HG03521 (cell line): ENCODE results near the gene ING3.
"Not testable (repeated sequence)": the region's sequence is repeated elsewhere in the genome, so short reads cannot be mapped to it uniquely, and the experiment has no call there.

ENCODE experiments used
- ATAC-seq: cut with Tn5 transposase; IDR thresholded peaks from one replicate; pipeline ENCODE4 v1.9.1; 2021; ENCODE audit warnings: mild to moderate bottlenecking, moderate library complexity; ENCODE audit not compliant: unreplicated experiment

The ING3 gene

DNA sequence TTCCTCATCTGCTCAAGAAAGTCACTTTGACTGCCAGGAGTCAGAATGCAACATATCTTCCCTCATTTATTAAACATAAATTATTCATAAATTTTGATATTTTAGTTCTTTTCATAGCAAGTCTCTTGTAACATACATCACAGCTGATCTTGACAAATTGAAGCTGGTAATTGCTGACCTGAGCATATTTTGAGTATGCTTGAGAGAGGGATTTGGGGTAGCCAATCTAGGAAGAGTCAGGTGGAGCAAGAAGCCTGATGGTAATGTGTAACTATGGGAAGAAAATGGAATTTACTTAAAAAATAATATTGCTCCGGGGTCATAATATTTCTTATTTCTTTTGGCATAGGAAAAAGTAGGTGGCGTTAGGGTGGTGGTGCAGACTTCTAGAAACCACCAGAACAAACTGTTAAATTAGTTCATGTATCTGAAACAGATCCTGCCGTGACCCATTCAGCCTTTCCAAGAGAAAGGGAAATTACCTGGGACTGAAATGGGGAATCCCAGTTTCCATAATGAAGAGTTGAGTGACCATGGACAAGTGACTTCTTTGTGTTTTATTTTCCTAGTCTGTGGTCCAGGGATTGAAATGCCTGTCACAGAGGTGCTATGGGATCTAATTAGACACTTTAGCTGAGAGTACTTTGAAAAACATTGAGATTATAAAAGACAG is 50.8 kb downstream of the ING3 start:
- ATAC-seq = no peak

DNA sequence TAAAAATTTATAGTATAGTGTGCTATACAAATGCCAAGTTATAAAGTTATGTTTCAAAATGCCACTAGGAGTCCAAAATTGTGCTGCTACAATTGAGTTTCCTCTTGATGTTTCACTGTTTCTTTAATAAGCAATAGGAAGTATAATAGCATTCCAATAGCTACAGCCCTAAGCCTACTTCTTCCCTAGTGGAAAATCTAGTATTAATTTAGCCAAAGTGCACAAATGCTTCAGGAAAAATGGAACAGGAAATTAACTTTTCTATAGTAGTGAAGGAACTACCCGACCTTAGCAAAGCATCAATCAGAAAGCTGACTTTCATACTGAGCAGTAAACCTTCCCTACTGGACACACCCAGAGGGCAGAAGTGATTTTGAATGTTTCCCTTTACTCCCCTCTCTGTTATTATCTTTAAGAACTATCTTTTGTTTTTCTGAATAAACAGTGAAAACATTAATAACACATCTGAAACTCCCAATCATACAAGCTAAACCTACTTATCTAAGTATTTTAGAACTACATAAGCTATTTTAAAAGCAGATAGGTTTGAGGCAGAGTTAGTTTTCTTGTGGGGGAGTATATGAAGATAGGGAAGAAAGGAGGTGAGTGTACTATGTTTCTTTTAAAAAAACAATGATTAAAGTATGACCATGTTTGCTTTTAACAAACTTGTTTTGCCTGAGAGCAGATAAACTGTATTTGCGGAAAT is 51.6 kb downstream of the ING3 start:
- no peak for ATAC-seq

DNA sequence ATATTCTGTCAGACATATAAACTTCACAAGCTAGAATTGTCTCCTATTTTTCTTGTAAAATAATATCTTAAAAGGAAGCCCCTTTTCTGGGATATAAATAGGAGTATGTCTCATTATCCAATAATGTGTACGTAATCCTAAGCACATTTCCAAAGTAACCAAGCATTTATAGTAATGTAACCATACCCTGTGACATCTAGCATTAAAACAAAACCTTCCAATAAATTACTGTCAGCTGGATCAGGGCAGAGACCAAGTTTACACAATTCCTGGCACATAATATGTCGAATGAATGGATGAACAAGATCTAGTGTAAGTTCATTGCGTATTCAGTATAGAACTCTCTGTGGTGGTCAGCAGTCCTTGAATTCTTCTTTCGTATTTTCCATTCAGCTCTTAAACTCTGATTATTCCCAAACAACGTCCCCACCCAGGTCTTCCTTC is 52.2 kb downstream of the ING3 start:
- ATAC-seq = no peak

DNA sequence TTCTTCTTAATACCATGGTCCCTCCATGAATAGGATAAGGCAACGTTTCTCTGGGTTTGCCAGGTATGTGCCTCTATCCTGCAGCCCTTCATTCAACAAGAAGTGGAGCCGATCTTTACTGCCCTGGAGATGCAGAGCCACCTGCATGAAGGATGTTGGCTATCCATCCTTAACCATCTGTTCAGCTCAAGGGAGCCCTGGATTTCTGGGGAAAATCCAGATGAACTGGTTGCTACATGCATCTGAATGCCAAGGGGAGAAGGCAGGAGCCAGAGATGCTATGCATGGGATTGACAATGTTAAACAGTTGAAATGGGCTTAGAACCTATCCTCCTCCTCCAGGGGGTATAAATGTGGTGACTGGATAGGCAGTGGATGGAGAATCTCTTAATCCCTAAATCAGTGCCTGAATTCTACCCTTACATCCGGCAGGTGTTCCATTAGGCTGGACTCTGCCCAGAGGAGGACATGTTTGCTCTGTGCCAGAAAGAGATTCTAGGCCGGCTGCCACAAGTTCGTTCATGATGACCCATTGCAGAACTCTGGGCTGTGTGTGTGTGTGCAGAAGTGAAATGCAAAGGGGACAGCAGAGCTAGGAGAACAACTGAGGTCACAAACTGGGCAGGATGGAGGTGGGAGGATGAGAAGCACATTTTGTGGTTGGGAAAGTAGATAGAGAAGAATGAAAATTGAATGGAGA is 53.6 kb downstream of the ING3 start:
- ATAC-seq = no peak

DNA sequence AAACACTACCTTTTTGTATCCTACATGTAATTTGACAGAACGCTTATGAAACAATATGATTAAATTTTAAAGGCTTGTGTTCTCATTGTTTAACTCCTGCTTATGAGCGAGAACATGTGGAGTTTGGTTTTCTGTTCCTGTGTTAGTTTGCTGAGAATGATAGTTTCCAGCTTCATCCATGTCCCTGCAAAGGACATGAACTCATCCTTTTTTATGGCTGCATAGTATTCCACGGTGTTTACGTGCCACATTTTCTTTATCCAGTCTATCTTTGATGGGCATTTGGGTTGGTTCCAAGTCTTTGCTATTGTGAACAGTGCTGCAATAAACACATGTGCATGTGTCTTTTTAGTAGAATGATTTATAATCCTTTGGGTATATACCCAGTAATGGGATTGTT is 54.5 kb downstream of the ING3 start:
- ATAC-seq = not testable (repeated sequence)

DNA sequence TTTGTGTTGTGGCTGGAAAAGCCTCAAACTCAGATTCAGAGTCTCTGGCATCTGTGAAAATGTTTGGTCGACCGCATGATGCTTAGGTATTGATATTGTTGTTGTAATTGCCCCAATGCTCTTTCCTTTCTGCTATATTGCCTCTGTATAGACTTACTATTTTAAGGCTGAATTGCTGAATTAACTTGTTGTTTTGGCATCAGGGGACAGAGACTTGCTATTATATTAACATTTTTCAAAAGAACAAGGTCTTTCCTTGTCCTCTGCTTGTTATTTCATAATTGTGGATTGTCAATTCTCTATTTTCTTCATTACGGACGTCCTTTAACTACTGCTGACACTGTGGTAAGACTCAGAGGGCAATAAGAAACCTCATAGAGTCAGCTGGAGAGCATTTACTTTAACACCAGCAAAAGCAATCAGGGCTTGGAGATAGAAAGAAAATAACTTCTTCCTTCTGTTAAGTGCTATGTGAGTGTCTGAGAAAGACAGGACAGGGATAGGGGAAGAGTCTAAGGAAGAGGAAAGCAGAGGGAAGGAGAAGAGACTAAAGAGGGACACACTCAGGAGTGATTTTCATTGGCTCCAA is 55.5 kb downstream of the ING3 start:
- no peak for ATAC-seq

DNA sequence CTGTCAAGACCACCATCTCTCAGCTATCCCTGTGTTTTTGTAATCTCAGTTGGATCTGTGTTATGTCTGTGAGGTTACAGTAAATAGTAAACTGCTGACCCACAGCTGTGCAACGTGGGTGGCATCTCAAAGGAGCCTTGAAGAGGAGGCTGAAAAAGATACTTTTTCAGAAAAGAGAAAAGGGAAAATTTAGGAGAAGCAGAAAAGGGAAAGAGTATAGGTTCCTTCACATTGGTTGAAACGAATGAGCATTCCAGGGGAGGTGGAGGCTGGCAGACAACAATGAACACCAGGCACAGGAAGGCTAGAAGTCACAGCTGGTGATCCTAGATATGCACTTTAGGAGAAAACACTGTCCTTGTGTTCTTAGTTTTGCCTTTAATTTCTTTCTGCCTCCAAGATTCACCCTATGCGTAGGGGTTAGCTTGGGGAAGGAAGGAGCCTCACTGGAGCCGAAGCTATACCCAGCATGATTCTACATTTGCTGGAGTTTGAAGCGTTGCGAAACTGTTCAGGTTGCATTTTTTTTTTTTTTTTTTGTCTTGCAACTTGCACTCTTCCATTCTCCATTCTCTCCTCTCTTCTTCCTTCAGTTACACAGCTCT is 56.2 kb downstream of the ING3 start:
- ATAC-seq = no peak

DNA sequence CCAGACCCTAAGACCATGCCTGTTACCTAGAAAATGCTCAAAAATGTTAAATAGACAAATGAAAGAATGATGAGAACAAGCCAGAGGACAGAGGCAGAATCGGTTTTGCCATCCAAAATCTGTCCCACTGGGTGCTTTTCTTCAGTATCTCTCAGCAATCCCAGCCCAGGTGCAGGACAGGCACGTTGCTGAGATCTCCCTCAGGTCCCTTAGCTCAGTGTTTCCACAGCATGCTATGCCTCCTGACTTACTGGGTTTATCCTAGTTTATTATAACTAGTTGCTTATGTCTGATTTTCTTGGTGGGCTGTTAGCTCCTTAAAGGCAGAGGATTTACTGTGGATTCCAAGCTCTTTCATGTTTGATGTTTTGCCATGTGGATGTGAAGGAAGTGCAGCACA is 58.2 kb downstream of the ING3 start:
- no peak for ATAC-seq

DNA sequence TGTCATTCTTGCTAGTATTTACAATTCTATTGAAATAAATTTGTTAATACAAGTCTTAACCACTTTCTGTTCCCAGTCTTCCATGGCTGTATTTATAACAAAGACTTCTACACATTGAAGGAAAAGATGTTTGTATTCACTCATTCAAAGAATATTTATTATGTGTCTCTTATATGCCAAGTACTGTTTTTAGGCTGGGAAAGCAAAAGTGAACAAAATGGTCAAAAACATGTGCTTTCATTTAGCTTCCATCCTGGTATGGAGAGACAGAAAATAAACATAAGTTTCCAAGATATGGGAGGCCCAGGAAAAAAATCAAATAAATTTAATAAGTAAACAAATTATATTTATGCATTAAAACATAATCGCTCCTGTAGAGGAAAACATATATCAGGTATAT is 60.8 kb downstream of the ING3 start:
- ATAC-seq = no peak

DNA sequence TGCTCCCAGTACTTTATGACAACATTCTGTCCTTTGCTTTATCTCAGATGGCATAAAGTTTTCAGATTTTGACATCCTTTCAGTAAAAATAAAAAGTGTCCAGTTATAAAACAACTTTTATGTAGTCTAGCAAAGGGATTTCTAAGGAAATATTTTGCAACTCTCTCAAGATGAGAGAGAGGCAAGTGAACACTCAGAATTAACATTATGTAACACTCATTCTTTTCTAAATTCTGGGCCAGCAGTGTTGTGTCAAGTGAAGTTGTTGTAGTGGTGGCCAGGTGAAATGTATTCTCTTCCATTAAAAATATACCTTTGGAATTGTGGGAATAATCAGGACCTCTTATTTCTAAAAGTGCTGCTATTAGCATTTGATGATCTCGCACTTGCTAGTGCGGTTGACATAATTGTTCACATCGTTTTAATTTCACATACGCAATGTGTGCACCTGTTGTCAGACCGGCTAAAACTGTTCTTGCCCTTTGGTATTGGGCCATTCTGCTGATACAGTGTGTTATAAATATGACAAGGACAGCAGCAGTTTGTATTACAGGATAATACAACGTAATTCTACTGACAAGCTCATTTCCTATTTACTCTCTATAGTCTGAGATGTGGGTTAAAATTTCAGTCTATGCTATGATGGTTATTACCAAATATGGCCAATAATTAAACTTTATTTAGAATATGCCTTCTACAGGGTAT is 61.7 kb downstream of the ING3 start:
- no peak for ATAC-seq

DNA sequence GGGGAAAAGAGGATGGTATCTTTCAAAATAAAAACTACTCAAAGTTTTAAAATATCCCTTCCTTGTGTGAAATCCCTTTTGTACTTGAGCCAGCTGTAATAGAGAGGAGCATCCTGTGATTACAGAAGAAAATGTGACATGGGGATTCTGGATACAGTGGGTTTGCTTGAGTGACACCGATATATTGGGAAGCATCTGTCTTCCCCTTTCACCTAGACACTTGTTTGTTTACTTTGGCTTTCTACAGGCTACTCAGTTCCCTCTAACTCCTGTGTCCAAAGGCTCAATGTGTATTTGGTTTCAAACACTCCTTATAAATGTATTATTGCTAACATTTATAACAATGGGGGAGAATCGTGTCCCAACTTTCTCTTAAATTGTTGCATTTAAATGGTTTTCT is 62.3 kb downstream of the ING3 start:
- ATAC-seq = no peak

DNA sequence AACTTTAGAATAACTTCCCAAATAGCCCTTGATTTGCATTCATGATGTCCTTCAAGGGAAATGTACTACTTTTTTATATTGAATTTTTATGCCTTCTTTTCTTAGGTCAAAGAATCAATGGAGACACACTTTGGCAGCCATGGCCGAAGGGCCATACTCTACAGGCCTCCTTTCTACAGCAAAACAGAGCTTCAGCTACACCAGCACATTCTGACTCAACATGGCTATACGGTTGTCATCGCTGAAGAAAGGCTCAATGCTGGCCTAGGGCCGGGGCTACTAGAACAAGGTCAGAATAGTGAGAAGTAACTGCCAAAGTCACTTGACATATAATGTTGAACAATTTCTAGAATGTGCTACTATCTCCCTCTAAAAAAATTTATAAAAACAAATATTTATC is 65.0 kb downstream of the ING3 start:
- ATAC-seq = no peak

DNA sequence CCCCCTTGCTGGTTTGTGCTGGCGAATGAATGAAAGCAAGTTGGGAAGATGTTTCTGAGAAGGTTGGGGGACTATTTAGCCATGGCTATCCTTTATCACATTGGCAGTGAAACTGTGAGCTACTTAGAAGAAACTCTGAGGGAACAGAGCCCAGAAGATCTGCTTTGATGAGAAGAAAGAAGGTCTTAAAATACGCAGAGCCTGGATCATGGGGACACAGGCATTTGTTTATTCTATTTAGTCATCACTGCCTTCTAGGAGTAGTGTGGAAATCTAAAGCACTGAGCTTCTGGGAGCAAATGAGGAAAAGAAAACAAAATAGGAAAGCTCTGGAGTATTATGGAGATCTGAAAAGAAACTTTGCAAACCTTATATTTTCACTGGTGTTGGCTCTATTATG is 66.4 kb downstream of the ING3 start:
- no peak for ATAC-seq

DNA sequence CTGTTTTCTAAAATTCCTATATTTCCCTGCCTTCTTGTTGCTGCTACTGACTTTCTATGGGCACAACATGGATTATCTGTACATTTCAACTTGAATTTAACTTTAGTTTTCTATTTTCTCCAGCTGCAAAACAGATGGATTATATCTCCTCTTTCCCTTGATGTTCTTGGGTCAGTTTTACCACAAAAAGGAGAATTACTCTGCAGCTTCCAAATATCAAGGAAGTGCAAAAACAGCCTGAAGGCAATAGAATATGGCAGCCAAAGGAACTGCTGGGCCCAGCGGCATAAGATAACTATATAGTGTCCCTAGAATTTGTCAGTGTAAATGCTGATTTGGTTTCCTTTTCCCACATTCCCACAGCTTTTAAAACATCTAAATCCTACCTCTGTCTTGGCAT is 67.0 kb downstream of the ING3 start:
- ATAC-seq = no peak

DNA sequence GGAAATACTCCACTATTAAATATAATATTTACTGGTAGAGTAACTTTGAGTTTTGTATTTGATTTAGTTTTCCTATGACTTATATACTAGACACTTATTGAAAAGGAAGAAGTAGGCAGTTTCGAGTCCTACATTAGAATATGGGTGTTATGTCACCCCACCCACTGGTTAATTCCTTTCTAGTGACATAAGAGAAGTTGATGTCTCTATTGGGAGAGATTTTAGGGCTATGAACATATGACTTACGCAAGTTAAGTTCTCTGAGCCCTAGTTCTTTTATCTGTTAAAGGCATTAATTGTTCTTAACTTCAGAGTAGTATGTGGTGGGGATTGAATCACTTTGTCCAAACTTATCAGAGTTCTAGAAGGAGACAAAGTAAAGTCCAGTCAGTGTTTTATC is 68.4 kb downstream of the ING3 start:
- ATAC-seq = no peak

DNA sequence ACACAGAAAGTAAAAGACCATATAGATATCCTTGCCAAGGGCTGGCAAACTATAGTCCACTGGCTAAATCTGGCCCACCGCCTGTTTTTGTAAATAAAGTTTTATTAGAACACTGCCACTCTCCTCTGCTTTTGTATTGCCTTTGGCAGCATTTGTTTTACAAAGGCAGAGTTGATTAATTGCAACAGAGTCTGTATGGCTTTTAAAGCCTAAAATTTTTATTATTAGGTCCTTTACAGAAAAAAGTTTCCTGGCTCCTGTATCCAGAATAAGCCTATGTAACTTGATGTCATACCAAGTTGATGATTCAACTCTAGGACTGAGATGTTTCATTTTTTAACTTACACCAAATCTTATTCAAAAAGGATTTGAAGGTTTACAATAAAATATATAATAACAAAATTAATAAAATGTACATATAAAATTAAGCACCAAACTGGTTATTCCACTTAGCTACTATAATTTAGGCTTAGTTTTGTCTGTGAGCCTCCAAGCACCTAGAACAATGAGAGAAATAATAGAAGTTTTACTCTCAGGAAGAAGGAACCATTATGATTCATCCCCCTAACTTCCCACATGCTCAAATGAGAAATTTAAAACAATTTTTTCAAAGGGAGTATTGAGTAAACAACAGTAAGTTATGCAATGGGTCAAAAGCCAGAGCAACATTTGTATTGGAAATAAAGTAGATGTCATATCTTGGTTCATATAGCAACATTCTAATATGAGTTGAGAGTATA is 69.8 kb downstream of the ING3 start:
- no peak for ATAC-seq

DNA sequence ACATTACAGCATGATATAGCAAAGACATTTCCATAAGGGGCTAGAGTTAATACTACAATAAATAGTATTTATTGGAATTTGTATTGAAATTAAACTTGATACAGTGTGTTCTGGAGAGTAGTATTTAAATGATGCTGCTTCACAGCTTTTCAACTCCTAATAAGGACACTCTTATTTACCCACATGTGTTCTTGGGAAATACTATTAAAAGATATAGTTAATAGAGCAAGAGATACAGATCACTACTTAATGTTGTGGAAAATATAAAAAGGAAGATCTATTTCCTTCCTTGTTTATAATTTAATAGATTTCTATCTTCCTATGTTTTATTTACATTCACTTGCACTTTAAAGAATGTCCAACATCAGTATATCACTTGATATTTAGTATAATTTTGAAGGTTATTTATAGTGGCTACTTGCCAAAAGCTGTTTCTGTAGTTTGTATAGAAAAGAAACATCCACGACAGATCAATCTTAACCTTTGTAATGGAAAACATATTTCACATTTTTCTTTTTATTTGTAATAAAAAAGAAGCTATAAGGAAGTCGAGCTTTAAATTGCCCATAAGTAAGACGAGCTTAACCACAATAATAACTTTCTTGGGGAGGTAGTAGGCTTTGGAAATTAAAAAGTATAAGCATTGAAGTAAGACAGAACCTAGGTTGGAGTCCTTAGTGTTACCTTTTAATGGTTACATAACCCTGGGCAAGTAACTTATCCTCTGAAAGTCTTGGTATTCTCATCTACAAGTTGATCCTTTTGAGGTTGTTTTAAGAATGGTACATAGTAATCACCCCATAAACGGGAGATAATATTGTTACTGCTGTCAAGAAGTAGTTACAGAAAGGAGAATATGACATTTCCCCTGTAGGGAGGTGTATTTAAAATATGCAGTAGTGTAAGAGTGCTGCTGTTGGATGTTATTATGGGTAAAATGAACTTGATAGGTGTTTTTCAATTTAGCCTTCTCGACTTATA is 70.7 kb downstream of the ING3 start:
- no peak for ATAC-seq

DNA sequence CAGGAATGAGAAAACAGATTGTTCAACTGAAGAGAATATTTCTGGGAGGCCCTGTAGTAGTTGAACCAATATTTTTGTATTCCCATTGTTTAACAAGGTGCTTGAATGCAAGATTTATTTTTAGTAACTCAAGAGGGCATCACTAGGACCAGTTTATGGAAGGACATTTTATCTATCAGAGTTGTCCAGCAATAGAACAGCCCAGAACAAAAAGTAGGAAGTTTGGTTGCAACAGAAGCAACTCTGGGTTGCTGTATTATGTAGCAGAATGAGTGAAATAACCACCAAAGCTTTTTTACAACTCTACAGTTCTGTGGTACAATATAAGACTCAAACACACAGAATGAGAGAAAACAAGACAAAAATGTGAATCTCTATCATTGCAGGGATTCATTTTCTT is 72.6 kb downstream of the ING3 start:
- ATAC-seq = no peak
